ENCODE results near the gene FGD1.
A peak's percentile ranks its signal among the peaks of the same experiment; 100 is the strongest.

The FGD1 gene

DNA sequence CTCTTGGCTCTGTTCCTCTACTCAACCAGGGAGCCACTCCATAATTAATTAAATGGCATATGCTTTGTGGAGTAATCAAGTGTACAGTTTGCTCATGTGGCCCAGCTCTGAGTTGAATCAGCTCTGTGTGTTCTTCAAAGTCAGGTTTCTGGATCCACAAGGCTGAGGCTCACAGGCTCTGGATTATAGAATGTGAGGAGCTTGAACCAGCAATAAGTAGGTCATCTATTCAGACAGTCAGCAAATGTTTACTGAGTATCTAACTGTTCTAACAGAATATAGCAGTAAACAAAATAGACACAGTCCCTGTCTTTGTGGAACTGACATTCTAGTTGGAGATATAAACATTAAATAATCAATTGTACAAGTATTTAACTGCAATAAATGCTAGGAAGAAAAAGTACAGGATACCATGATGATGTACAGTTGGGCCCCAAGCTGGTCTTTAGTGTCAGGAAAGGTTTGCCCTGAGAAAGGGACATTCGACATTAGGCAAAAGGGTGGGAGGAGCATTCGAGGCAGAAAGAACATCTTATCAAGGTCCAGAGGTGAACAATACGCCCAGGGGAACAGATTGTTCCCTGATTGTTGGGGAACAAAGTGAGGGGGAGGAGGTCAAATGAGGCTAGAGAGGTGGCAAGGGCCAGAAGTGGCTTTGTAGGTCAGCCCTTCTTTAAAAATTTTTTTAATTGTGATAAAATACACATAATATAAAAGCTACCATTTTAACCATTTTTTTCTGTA lies 76.3 kb downstream of the FGD1 start:
- Histone ChIP-seq H3K4me3 (ENCODE audit: control insufficient read depth in 1 of 7, extremely low read depth in 1 of 7, insufficient read depth in 4 of 7, low read depth in 2 of 7, low read length in 6 of 7) (no peak overlapping the region), H3K36me3 (ENCODE audit: control insufficient read depth in 4 of 4, insufficient read depth in 4 of 4, low read length in 3 of 4) (no peaks in the 10 kb centered on the region), H3K27ac (ENCODE audit: insufficient read depth in 1 of 2, low read depth in 1 of 2, low read length in 2 of 2, poor library complexity in 1 of 2, severe bottlenecking in 2 of 2) (no peak overlapping the region), H3K4me1 (ENCODE audit: control extremely low read depth in 1 of 4, control insufficient read depth in 4 of 4, insufficient read depth in 4 of 4, low read length in 3 of 4) (peaks cover 0 to 6% (median 1%) of the 10 kb centered on the region in 4 experiments), H3K27me3 (replicated peaks in 2 of 5; ENCODE audit: control insufficient read depth in 4 of 5, insufficient read depth in 5 of 5, low read length in 4 of 5) (peaks cover 0 to 28% (median 3%) of the 10 kb centered on the region in 5 experiments), H3K9me3 (ENCODE audit: control extremely low read depth in 1 of 5, control insufficient read depth in 4 of 5, insufficient read depth in 2 of 5, low read depth in 1 of 5, low read length in 4 of 5) (no peaks in the 10 kb centered on the region)
- ChIA-PET POLR2A (no interaction called here), CTCF (no interaction called here)
- no peak for DNase-seq
- WGBS (ENCODE audit: insufficient coverage) = 74% methylated on average over 3 of the region's 3 CpGs

GRCh38 chrX:54416965-54417364 lies 79.1 kb downstream of the FGD1 start:
- H3K27me3 ChIP-seq (replicated peaks in 2 of 5; ENCODE audit: control insufficient read depth in 4 of 5, insufficient read depth in 5 of 5, low read length in 4 of 5) = peaks cover 0 to 37% (median 6%) of the 10 kb centered on the region in 5 experiments
- WGBS (ENCODE audit: insufficient coverage) = no CpG with 5 or more reads among the region's 2 CpGs
- DNase-seq = no peak
- no peak overlapping the region for H3K27ac ChIP-seq (ENCODE audit: insufficient read depth in 1 of 2, low read depth in 1 of 2, low read length in 2 of 2, poor library complexity in 1 of 2, severe bottlenecking in 2 of 2)
- H3K9me3 ChIP-seq (ENCODE audit: control extremely low read depth in 1 of 5, control insufficient read depth in 4 of 5, insufficient read depth in 2 of 5, low read depth in 1 of 5, low read length in 4 of 5) = no peaks in the 10 kb centered on the region
- no peaks in the 10 kb centered on the region for H3K36me3 ChIP-seq (ENCODE audit: control insufficient read depth in 4 of 4, insufficient read depth in 4 of 4, low read length in 3 of 4)
- ChIA-PET CTCF (no interaction called here), POLR2A (no interaction called here)
- peaks cover 0 to 9% (median 1%) of the 10 kb centered on the region in 4 experiments for H3K4me1 ChIP-seq (ENCODE audit: control extremely low read depth in 1 of 4, control insufficient read depth in 4 of 4, insufficient read depth in 4 of 4, low read length in 3 of 4)
- H3K4me3 ChIP-seq (ENCODE audit: control insufficient read depth in 1 of 7, extremely low read depth in 1 of 7, insufficient read depth in 4 of 7, low read depth in 2 of 7, low read length in 6 of 7) = no peak overlapping the region

DNA sequence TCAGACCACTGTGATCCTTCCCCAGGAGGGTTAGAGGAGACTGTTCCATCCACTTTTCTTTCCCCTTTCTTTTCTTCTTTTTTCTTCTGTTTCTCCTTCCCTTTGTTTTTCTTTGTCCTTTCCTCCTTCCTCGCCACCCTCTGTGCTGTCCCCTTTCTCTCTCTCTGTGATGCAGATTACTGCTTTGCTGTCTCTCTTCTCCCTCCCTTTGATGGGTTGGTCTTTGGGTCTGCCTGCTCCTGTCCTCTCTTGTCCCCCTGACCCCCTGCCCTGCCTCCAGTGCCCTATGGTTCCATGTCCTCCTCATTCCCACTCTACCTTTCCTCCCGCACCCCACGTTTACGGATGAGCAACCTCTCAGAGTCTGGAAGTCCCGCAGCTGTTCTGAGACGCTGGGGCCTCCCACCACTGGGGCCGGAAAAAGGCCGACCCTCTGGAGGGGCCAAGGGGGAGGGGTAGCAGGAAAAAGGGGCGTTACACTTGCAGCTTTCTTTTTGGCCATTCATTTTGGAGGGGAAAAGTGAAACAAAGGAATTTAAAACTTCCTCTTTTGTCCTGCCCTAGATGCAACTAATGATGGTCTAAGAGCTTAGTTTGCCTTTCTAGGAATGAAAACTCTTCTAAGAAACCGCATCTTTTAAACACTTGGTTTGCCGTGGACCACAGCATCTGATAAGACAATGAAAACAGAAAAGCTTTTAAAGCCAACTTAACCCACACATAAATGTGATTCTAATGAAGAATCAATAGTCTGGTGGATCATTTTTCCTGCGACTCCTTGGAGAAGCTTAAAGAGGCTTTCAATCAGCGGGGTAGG lies 80.3 kb downstream of the FGD1 start:
- H3K36me3 ChIP-seq (ENCODE audit: control insufficient read depth in 4 of 4, insufficient read depth in 4 of 4, low read length in 3 of 4) = no peaks in the 10 kb centered on the region
- CTCF ChIA-PET = no interaction called here
- WGBS (ENCODE audit: insufficient coverage) = 48% methylated on average over 7 of the region's 13 CpGs

DNA sequence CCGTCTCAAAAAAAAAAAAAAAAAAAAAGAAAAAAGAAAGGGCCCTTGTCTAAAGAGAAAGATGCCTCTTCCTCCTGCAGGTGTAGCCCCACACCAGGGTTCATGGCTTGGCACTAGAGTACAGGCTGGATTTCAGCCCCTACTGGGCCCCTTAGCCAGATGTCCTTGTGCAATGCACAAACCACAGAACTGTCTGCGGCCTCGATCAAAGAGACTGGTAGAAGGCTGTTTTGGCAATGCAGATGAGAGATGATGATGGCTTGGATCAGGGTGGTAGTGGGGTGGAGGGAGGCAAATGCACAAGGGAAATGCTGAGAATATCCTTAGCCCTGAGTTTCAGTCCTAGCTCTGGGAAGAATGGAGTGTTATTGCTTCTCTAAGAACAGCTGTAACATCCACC lies 82.3 kb downstream of the FGD1 start:
- H3K36me3 ChIP-seq (ENCODE audit: control insufficient read depth in 4 of 4, insufficient read depth in 4 of 4, low read length in 3 of 4) = no peaks in the 10 kb centered on the region
- H3K9me3 ChIP-seq (ENCODE audit: control extremely low read depth in 1 of 5, control insufficient read depth in 4 of 5, insufficient read depth in 2 of 5, low read depth in 1 of 5, low read length in 4 of 5) = no peaks in the 10 kb centered on the region
- H3K4me3 ChIP-seq (ENCODE audit: control insufficient read depth in 1 of 7, extremely low read depth in 1 of 7, insufficient read depth in 4 of 7, low read depth in 2 of 7, low read length in 6 of 7) = no peak overlapping the region
- H3K27ac ChIP-seq (ENCODE audit: insufficient read depth in 1 of 2, low read depth in 1 of 2, low read length in 2 of 2, poor library complexity in 1 of 2, severe bottlenecking in 2 of 2) = no peak overlapping the region
- H3K27me3 ChIP-seq (replicated peaks in 2 of 5; ENCODE audit: control insufficient read depth in 4 of 5, insufficient read depth in 5 of 5, low read length in 4 of 5) = peaks cover 0 to 20% (median 6%) of the 10 kb centered on the region in 5 experiments
- WGBS (ENCODE audit: insufficient coverage) = 100% methylated on average over 1 of the region's 3 CpGs
- peaks cover 0 to 9% (median 5%) of the 10 kb centered on the region in 4 experiments for H3K4me1 ChIP-seq (ENCODE audit: control extremely low read depth in 1 of 4, control insufficient read depth in 4 of 4, insufficient read depth in 4 of 4, low read length in 3 of 4)
- ChIA-PET POLR2A (no interaction called here), CTCF (no interaction called here)
- DNase-seq = peak; percentile 23 to 67 (median 64)

More for the DNA sequence above, 80.3 kb downstream of the FGD1 start:
- H3K27me3 ChIP-seq (replicated peaks in 2 of 5; ENCODE audit: control insufficient read depth in 4 of 5, insufficient read depth in 5 of 5, low read length in 4 of 5) = peaks cover 0 to 37% (median 6%) of the 10 kb centered on the region in 5 experiments
- H3K4me1 ChIP-seq (ENCODE audit: control extremely low read depth in 1 of 4, control insufficient read depth in 4 of 4, insufficient read depth in 4 of 4, low read length in 3 of 4) = peaks cover 0 to 9% (median 1%) of the 10 kb centered on the region in 4 experiments
- peak; percentile 40 to 60 (median 59) for DNase-seq
- POLR2A ChIA-PET = no interaction called here
- no peaks in the 10 kb centered on the region for H3K9me3 ChIP-seq (ENCODE audit: control extremely low read depth in 1 of 5, control insufficient read depth in 4 of 5, insufficient read depth in 2 of 5, low read depth in 1 of 5, low read length in 4 of 5)
- H3K27ac ChIP-seq (ENCODE audit: insufficient read depth in 1 of 2, low read depth in 1 of 2, low read length in 2 of 2, poor library complexity in 1 of 2, severe bottlenecking in 2 of 2) = no peak overlapping the region
- H3K4me3 ChIP-seq (ENCODE audit: control insufficient read depth in 1 of 7, extremely low read depth in 1 of 7, insufficient read depth in 4 of 7, low read depth in 2 of 7, low read length in 6 of 7) = peak overlapping the region in 2 of 7 experiments; percentile 7 to 11

GRCh38 chrX:54411732-54412131 lies 84.3 kb downstream of the FGD1 start:
- H3K4me1 ChIP-seq (ENCODE audit: control extremely low read depth in 1 of 4, control insufficient read depth in 4 of 4, insufficient read depth in 4 of 4, low read length in 3 of 4) = peaks cover 0 to 9% (median 5%) of the 10 kb centered on the region in 4 experiments
- DNase-seq = no peak
- H3K9me3 ChIP-seq (ENCODE audit: control extremely low read depth in 1 of 5, control insufficient read depth in 4 of 5, insufficient read depth in 2 of 5, low read depth in 1 of 5, low read length in 4 of 5) = no peaks in the 10 kb centered on the region
- H3K27me3 ChIP-seq (replicated peaks in 2 of 5; ENCODE audit: control insufficient read depth in 4 of 5, insufficient read depth in 5 of 5, low read length in 4 of 5) = peaks cover 0 to 33% (median 4%) of the 10 kb centered on the region in 5 experiments
- H3K36me3 ChIP-seq (ENCODE audit: control insufficient read depth in 4 of 4, insufficient read depth in 4 of 4, low read length in 3 of 4) = no peaks in the 10 kb centered on the region
- ChIA-PET CTCF (no interaction called here), POLR2A (no interaction called here)
- 57% methylated on average over 1 of the region's 1 CpG for WGBS (ENCODE audit: insufficient coverage)
- no peak overlapping the region for H3K27ac ChIP-seq (ENCODE audit: insufficient read depth in 1 of 2, low read depth in 1 of 2, low read length in 2 of 2, poor library complexity in 1 of 2, severe bottlenecking in 2 of 2)
- H3K4me3 ChIP-seq (ENCODE audit: control insufficient read depth in 1 of 7, extremely low read depth in 1 of 7, insufficient read depth in 4 of 7, low read depth in 2 of 7, low read length in 6 of 7) = no peak overlapping the region

DNA sequence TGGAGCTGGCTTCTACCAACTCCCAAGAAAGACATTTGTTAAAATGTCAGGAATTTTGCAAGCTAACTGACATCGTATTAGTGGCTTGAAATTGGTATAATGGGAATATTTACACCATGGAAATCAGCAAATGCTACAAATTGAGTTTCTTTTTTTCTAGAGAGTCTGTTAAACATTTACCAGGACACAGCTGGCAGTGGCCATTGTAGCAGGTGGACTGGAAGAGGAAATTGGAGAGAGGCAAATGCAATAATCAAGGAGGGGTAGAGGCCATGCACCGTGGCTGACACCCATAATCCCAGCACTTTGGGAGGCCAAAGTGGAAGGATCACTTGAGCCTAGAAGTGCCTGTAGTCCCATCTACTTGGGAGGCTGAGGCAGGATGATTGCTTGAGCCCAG lies 88.8 kb downstream of the FGD1 start:
- H3K36me3 ChIP-seq (ENCODE audit: control insufficient read depth in 4 of 4, insufficient read depth in 4 of 4, low read length in 3 of 4) = no peaks in the 10 kb centered on the region
- WGBS (ENCODE audit: insufficient coverage) = 66% methylated on average over 2 of the region's 2 CpGs
- peaks cover 0 to 6% (median 2%) of the 10 kb centered on the region in 4 experiments for H3K4me1 ChIP-seq (ENCODE audit: control extremely low read depth in 1 of 4, control insufficient read depth in 4 of 4, insufficient read depth in 4 of 4, low read length in 3 of 4)
- no peak for DNase-seq
- ChIA-PET CTCF (interaction anchor here (1.4 kb wide), 1 partner anchor 30 kb away, joined by 3 read pairs; no protein-coding TSS in a partner anchor), POLR2A (no interaction called here)
- H3K4me3 ChIP-seq (ENCODE audit: control insufficient read depth in 1 of 7, extremely low read depth in 1 of 7, insufficient read depth in 4 of 7, low read depth in 2 of 7, low read length in 6 of 7) = no peak overlapping the region
- H3K27me3 ChIP-seq (replicated peaks in 2 of 5; ENCODE audit: control insufficient read depth in 4 of 5, insufficient read depth in 5 of 5, low read length in 4 of 5) = peaks cover 0 to 29% (median 5%) of the 10 kb centered on the region in 5 experiments
- no peak overlapping the region for H3K27ac ChIP-seq (ENCODE audit: insufficient read depth in 1 of 2, low read depth in 1 of 2, low read length in 2 of 2, poor library complexity in 1 of 2, severe bottlenecking in 2 of 2)
- H3K9me3 ChIP-seq (ENCODE audit: control extremely low read depth in 1 of 5, control insufficient read depth in 4 of 5, insufficient read depth in 2 of 5, low read depth in 1 of 5, low read length in 4 of 5) = no peaks in the 10 kb centered on the region

- H3K4me3 ChIP-seq (ENCODE audit: control insufficient read depth in 1 of 7, extremely low read depth in 1 of 7, insufficient read depth in 4 of 7, low read depth in 2 of 7, low read length in 6 of 7) = no peak overlapping the region
- POLR2A ChIA-PET = no interaction called here
- peaks cover 0 to 5% (median 0%) of the 10 kb centered on the region in 5 experiments for H3K27me3 ChIP-seq (replicated peaks in 2 of 5; ENCODE audit: control insufficient read depth in 4 of 5, insufficient read depth in 5 of 5, low read length in 4 of 5)
- CTCF ChIA-PET = no interaction called here
- WGBS (ENCODE audit: insufficient coverage) = no CpG with 5 or more reads among the region's 1 CpG
- no peak overlapping the region for H3K27ac ChIP-seq (ENCODE audit: insufficient read depth in 1 of 2, low read depth in 1 of 2, low read length in 2 of 2, poor library complexity in 1 of 2, severe bottlenecking in 2 of 2)
- DNase-seq = no peak
- no peaks in the 10 kb centered on the region for H3K4me1 ChIP-seq (ENCODE audit: control extremely low read depth in 1 of 4, control insufficient read depth in 4 of 4, insufficient read depth in 4 of 4, low read length in 3 of 4)
- no peaks in the 10 kb centered on the region for H3K9me3 ChIP-seq (ENCODE audit: control extremely low read depth in 1 of 5, control insufficient read depth in 4 of 5, insufficient read depth in 2 of 5, low read depth in 1 of 5, low read length in 4 of 5)
- no peaks in the 10 kb centered on the region for H3K36me3 ChIP-seq (ENCODE audit: control insufficient read depth in 4 of 4, insufficient read depth in 4 of 4, low read length in 3 of 4)
Observed at GRCh38 chrX:54397113-54397512, 98.9 kb downstream of the FGD1 start.

All from common myeloid progenitor, CD34-positive (primary cell).